IMR-90 (cell line): ENCODE results near the gene IQCB1. TPM values are rescaled to one million over a fixed set of nuclear protein-coding genes. Genes with fewer than 3 reads are reported as not detected.

Experiments used
- ATAC-seq: fragments of 200-7000 bp; cut with Tn5 transposase; 2 replicates; pipeline ENCODE4 v1.9.1; 2020; ENCODE audit warnings: low read depth, mild to moderate bottlenecking, moderate library complexity
- BruUV-seq: library from RNA; stranded (reverse); fragments of 400-500 nt; replicated peaks from 2 replicates; lab custom pipeline; 2021; lab: Mats Ljungman, UMichigan
- CTCF ChIA-PET: fragments of 300-600 bp; formaldehyde crosslinking; extraction: SDS; loops from one replicate; lab custom pipeline; 2021; ENCODE audit warnings: antibody characterized with exemption; lab: Yijun Ruan, JAX
- POLR2A ChIA-PET: fragments of 300-600 bp; sonication (Branson Sonifier 250); formaldehyde crosslinking; loops from one replicate; lab custom pipeline; 2022; ENCODE audit warnings: antibody characterized with exemption; ENCODE audit not compliant: unreplicated experiment; lab: Charles Lee
- DNase-seq: peaks from one replicate; pipeline ENCODE4 v3.0.0; 2013
- H2AFZ ChIP-seq: replicated peaks from 2 replicates; pipeline ENCODE3; 2013; ENCODE audit warnings: low read length, mild to moderate bottlenecking; ENCODE audit not compliant: poor library complexity
- H2AK5ac ChIP-seq: 2 replicates; pipeline ENCODE4 v1.6.1; 2013; ENCODE audit warnings: low read depth, low read length, inconsistent platforms
- H2AK9ac ChIP-seq: replicated peaks from 2 replicates; pipeline ENCODE3; 2013; ENCODE audit warnings: mild to moderate bottlenecking, low read depth, low read length, moderate library complexity; ENCODE audit not compliant: poor library complexity
- H2BK120ac ChIP-seq: 2 replicates; pipeline ENCODE4 v1.6.1; 2013; ENCODE audit warnings: low read depth, low read length, inconsistent platforms
- H2BK15ac ChIP-seq: 3 replicates; pipeline ENCODE4 v1.6.1; 2013; ENCODE audit warnings: low read depth, low read length, inconsistent platforms
- H2BK20ac ChIP-seq: 2 replicates; pipeline ENCODE4 v1.6.1; 2013; ENCODE audit warnings: low read depth, mild to moderate bottlenecking, inconsistent platforms, low read length, moderate library complexity
- H2BK5ac ChIP-seq: 2 replicates; pipeline ENCODE4 v1.6.1; 2013; ENCODE audit warnings: mild to moderate bottlenecking, low read depth, low read length, inconsistent platforms; ENCODE audit not compliant: poor library complexity, severe bottlenecking
- H3K14ac ChIP-seq: replicated peaks from 2 replicates; pipeline ENCODE4 v1.6.1; 2013; ENCODE audit warnings: low read depth, low read length, inconsistent platforms
- H3K18ac ChIP-seq: 2 replicates; pipeline ENCODE4 v1.6.1; 2013; ENCODE audit warnings: low read depth, low read length, control low read depth
- H3K23ac ChIP-seq: 2 replicates; pipeline ENCODE4 v1.6.1; 2013; ENCODE audit warnings: low read depth, low read length, inconsistent platforms
- H3K27ac ChIP-seq: 2 replicates; pipeline ENCODE4 v1.5.1; 2013; ENCODE audit warnings: mild to moderate bottlenecking, control low read depth, low read length; ENCODE audit not compliant: insufficient read depth
- H3K27me3 ChIP-seq: 2 replicates; pipeline ENCODE4 v1.6.1; 2013; ENCODE audit warnings: low read length; ENCODE audit not compliant: control insufficient read depth, insufficient read depth
- H3K36me3 ChIP-seq: 2 replicates; pipeline ENCODE4 v1.6.1; 2013; ENCODE audit warnings: low read length, mixed read lengths; ENCODE audit not compliant: control insufficient read depth, insufficient read depth
- H3K4ac ChIP-seq: 2 replicates; pipeline ENCODE4 v1.6.1; 2013; ENCODE audit warnings: low read depth, low read length, inconsistent platforms
- H3K4me1 ChIP-seq: 2 replicates; pipeline ENCODE4 v1.6.1; 2013; ENCODE audit warnings: low read length, mixed read lengths; ENCODE audit not compliant: control insufficient read depth, insufficient read depth
- H3K4me2 ChIP-seq: 2 replicates; pipeline ENCODE4 v1.6.1; 2013; ENCODE audit warnings: low read depth, mild to moderate bottlenecking, control low read depth, low read length, moderate library complexity
- H3K4me3 ChIP-seq: 2 replicates; pipeline ENCODE4 v1.5.1; 2013; ENCODE audit warnings: low read depth, mild to moderate bottlenecking, control low read depth, low read length, moderate library complexity; ENCODE audit not compliant: insufficient read depth
- H3K56ac ChIP-seq: 2 replicates; pipeline ENCODE4 v1.6.1; 2013; ENCODE audit warnings: low read length, inconsistent platforms; ENCODE audit not compliant: insufficient read depth; ENCODE audit errors: extremely low read depth
- H3K79me1 ChIP-seq, 2 experiments: 2 replicates each; pipeline ENCODE4 v1.6.1; 2013; ENCODE audit warnings: low read length in 2 of 2, inconsistent platforms in 1 of 2, low read depth in 1 of 2
- H3K9ac ChIP-seq: 2 replicates; pipeline ENCODE4 v1.6.1; 2013; ENCODE audit warnings: low read depth, low read length, control low read depth
- H3K9me1 ChIP-seq: 2 replicates; pipeline ENCODE4 v1.6.1; 2013; ENCODE audit warnings: low read length, inconsistent platforms; ENCODE audit not compliant: insufficient read depth
- H3K9me3 ChIP-seq: 2 replicates; pipeline ENCODE4 v1.6.1; 2013; ENCODE audit warnings: low read length; ENCODE audit not compliant: control insufficient read depth, insufficient read depth
- H4K20me1 ChIP-seq: 2 replicates; pipeline ENCODE4 v1.6.1; 2013; ENCODE audit warnings: low read length, inconsistent platforms; ENCODE audit not compliant: insufficient read depth
- H4K5ac ChIP-seq: 2 replicates; pipeline ENCODE4 v1.6.1; 2013; ENCODE audit warnings: mild to moderate bottlenecking, low read depth, low read length, control low read depth
- H4K8ac ChIP-seq, 2 experiments: 2 replicates each; pipeline ENCODE4 v1.6.1; 2013; ENCODE audit warnings: low read depth in 2 of 2, low read length in 2 of 2, control low read depth in 1 of 2, inconsistent platforms in 1 of 2
- H4K91ac ChIP-seq: 2 replicates; pipeline ENCODE4 v1.6.1; 2013; ENCODE audit warnings: low read depth, low read length, inconsistent platforms; ENCODE audit not compliant: insufficient read depth
- MAZ ChIP-seq: IDR thresholded peaks from 2 replicates; pipeline ENCODE4 v1.6.1; 2012; ENCODE audit warnings: low read depth, mild to moderate bottlenecking, low read length, improper control_type of control experiment, moderate library complexity, borderline replicate concordance
- WGBS, 2 experiments: methylation state at CpG; one replicate each; pipeline versions ENCODE4 v1.1.5 to v1.1.7; 2013; ENCODE audit warnings: missing lambda C conversion rate in 2 of 2; ENCODE audit not compliant: insufficient read length in 1 of 2; ENCODE audit errors: extremely low coverage in 2 of 2; 5-methylcytosine and 5-hydroxymethylcytosine counted together
- dilution Hi-C: fragments of 300-500 bp; cut with HindIII; formaldehyde crosslinking; loops from one replicate; pipeline ENCODE4 v1.14.3; 2018; ENCODE audit warnings: low sequenced_read_pairs; ENCODE audit not compliant: unreplicated experiment
- in situ Hi-C: fragments of 300-500 bp; cut with MboI; formaldehyde crosslinking; loops from 3 replicates; pipeline ENCODE4 v1.14.3; 2019; ENCODE audit warnings: low sequenced_read_pairs, inconsistent platforms, mixed read lengths
- intact Hi-C: fragments of 100-400 bp; cut with micrococcal nuclease; formaldehyde crosslinking; loops from 2 replicates; pipeline ENCODE4 v1.10.0; 2022
- polyA plus RNA-seq, 3 experiments: library from polyadenylated mRNA; depleted of rRNA; stranded (reverse); fragments of >200 nt; gene quantifications; 2 replicates each; pipeline ENCODE4 v1.2.3, GENCODE V29; 2012; ENCODE audit warnings: low replicate concordance in 1 of 3
- total RNA-seq: library from RNA; depleted of rRNA; stranded (reverse); fragments of >200 nt; gene quantifications from 2 replicates; pipeline ENCODE4 v1.2.3, GENCODE V29; 2012

Gene IQCB1
- total and polyA plus RNA-seq, 2 of the 4 experiments (the other 2 are of a cell fraction): 13.5 to 18.3 TPM

DNA sequence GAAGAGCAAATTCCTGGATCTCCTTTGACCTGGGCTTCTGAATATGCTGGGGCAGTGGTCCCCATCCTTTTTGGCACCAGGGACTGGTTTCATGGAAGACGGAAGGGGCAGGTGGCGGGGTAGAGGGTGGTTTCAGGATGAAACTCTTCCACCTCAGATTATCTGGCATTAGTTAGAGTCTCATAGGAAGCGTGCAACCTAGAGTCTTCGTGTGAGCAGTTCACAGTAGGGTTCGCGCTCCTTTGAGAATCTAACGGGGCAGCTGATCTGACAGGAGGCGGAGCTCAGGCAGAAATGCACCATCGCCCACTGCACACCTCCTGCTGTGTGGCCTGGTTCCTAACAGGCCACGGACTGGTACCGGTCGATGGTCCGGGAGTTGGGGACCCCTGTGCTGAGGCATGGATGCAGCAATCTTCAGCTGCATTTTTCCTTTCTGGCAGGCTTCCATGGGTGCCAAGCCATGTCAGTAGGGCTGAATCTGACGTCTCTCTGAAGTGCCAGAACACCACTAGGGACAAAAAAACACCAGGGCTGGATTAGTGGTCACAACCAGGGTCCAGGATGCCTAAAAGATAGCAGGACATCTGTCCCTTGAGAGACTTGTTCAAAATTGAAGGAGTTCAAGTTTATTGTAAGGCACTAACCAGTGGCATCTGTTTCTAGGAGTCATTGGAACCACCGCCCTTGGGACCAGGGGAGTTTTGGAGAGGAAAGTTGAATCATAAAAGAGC is 76.9 kb downstream of the IQCB1 start:
- H4K5ac ChIP-seq: no peak overlapping the region
- no peak overlapping the region for H3K4me3 ChIP-seq
- no peak overlapping the region for H2AK9ac ChIP-seq
- H3K27me3 ChIP-seq: peaks cover 3% of the 10 kb centered on the region
- H3K9me3 ChIP-seq: no peaks in the 10 kb centered on the region
- H3K56ac ChIP-seq: no peak overlapping the region
- H3K4ac ChIP-seq: no peak overlapping the region
- DNase-seq (no peak), ATAC-seq (no peak)
- H3K4me1 ChIP-seq: no peaks in the 10 kb centered on the region
- no peak overlapping the region for H2BK5ac ChIP-seq
- no peak overlapping the region for H3K27ac ChIP-seq
- WGBS, 2 experiments: 84% methylated on average over 10 of the region's 15 CpGs; no CpG with 5 or more reads in 1 of the 2 experiments
- no peak overlapping the region for H2AFZ ChIP-seq
- H2AK5ac ChIP-seq: no peak overlapping the region
- H4K20me1 ChIP-seq: no peaks in the 10 kb centered on the region
- ChIA-PET POLR2A (no interaction called here), CTCF (no interaction called here)
- H3K14ac ChIP-seq: no peak overlapping the region
- H3K4me2 ChIP-seq: no peak overlapping the region
- no peak overlapping the region for H2BK120ac ChIP-seq
- intact Hi-C loops (no loop called here), in situ Hi-C loops (no loop called here), dilution Hi-C loops (no loop called here)
- BruUV-seq: no TSS peak
- no peak overlapping the region for H3K18ac ChIP-seq
- no peak overlapping the region for H3K23ac ChIP-seq
- no peaks in the 10 kb centered on the region for H3K79me1 ChIP-seq
- no peak overlapping the region for H2BK20ac ChIP-seq
- no peak overlapping the region for H4K91ac ChIP-seq
- H3K9ac ChIP-seq: no peak overlapping the region
- no peaks in the 10 kb centered on the region for H3K9me1 ChIP-seq
- no peak for TF ChIP-seq MAZ
- H3K36me3 ChIP-seq: no peaks in the 10 kb centered on the region
- no peak overlapping the region for H2BK15ac ChIP-seq
- H4K8ac ChIP-seq: no peak overlapping the region
